H1 (cell line): ENCODE data around the gene HMGN1. TPM values are rescaled to one million over a fixed set of nuclear protein-coding genes. Genes with fewer than 3 reads are reported as not detected.

Experiments used
- CTCF ChIA-PET: fragments of 300-600 bp; sonication (Branson Sonifier 250); formaldehyde crosslinking; loops from one replicate; lab custom pipeline; 2021; ENCODE audit not compliant: partially characterized antibody; lab: Charles Lee
- POLR2A ChIA-PET: fragments of 300-600 bp; sonication (Branson Sonifier 250); formaldehyde crosslinking; loops from one replicate; lab custom pipeline; 2021; ENCODE audit warnings: inconsistent platforms; ENCODE audit not compliant: partially characterized antibody; lab: Charles Lee
- DNase-seq, 2 experiments: peaks; one replicate each; pipeline versions ENCODE4 v3.0.0 to v3.0.0-alpha.2; 2010 to 2022; ENCODE audit warnings: low spot score in 2 of 2, low read depth in 1 of 2, mixed read lengths in 1 of 2
- FAIRE-seq: peaks from 2 replicates; lab custom pipeline; 2011; peaks lifted over from hg19 to GRCh38; lab: Jason Lieb, UNC
- H2AFZ ChIP-seq: 2 replicates; pipeline ENCODE4 v1.8.1; 2012; ENCODE audit warnings: low read length, inconsistent platforms
- H2AK5ac ChIP-seq: 2 replicates; pipeline ENCODE4 v1.6.1; 2013; ENCODE audit warnings: low read depth, low read length
- H2BK120ac ChIP-seq: replicated peaks from 2 replicates; pipeline ENCODE3; 2013; ENCODE audit warnings: low read depth, low read length, inconsistent platforms
- H2BK12ac ChIP-seq: 2 replicates; pipeline ENCODE4 v1.6.1; 2013; ENCODE audit warnings: low read depth, low read length
- H2BK15ac ChIP-seq: 2 replicates; pipeline ENCODE4 v1.6.1; 2013; ENCODE audit warnings: low read length
- H2BK20ac ChIP-seq: 2 replicates; pipeline ENCODE4 v1.6.1; 2013; ENCODE audit warnings: low read length
- H2BK5ac ChIP-seq: 2 replicates; pipeline ENCODE4 v1.6.1; 2013; ENCODE audit warnings: low read depth, low read length
- H3K14ac ChIP-seq: 2 replicates; pipeline ENCODE4 v1.6.1; 2013; ENCODE audit warnings: inconsistent platforms; ENCODE audit not compliant: insufficient read length
- H3K18ac ChIP-seq: 2 replicates; pipeline ENCODE4 v1.6.1; 2013; ENCODE audit warnings: low read length; ENCODE audit errors: extremely low read depth
- H3K23ac ChIP-seq: 2 replicates; pipeline ENCODE4 v1.6.1; 2013; ENCODE audit warnings: inconsistent platforms; ENCODE audit not compliant: insufficient read length
- H3K23me2 ChIP-seq: 2 replicates; pipeline ENCODE4 v1.6.1; 2013; ENCODE audit warnings: low read depth, low read length
- H3K27ac ChIP-seq: 2 replicates; pipeline ENCODE4 v1.6.1; 2011; ENCODE audit warnings: low read depth, low read length, inconsistent platforms
- H3K27me3 ChIP-seq, 4 experiments: replicated peaks in 1 of 4; 1 replicate in 1 of 4; 2 replicates in 3 of 4; pipeline versions ENCODE4 v1.6.1 to v1.8.1; 2011 to 2013; ENCODE audit warnings: low read length in 3 of 4, mild to moderate bottlenecking in 3 of 4, inconsistent platforms in 2 of 4, mixed read lengths in 2 of 4, moderate library complexity in 1 of 4; ENCODE audit not compliant: control insufficient read depth in 3 of 4, insufficient read depth in 3 of 4; ENCODE audit errors: extremely low read depth in 1 of 4
- H3K36me3 ChIP-seq, 4 experiments: 2 replicates each; pipeline versions ENCODE4 v1.6.1 to v1.8.1; 2011 to 2013; ENCODE audit warnings: mild to moderate bottlenecking in 4 of 4, low read length in 3 of 4, moderate library complexity in 2 of 4, control low read depth in 1 of 4, inconsistent platforms in 1 of 4; ENCODE audit not compliant: insufficient read depth in 4 of 4, control insufficient read depth in 2 of 4
- H3K4ac ChIP-seq: replicated peaks from 2 replicates; pipeline ENCODE3; 2013; ENCODE audit warnings: low read length, low read depth, mixed read lengths, inconsistent platforms; ENCODE audit not compliant: insufficient read length
- H3K4me1 ChIP-seq, 4 experiments: replicated peaks in 1 of 4; 1 replicate in 1 of 4; 2 replicates in 3 of 4; pipeline versions ENCODE4 v1.6.1 to v1.8.1; 2011 to 2013; ENCODE audit warnings: low read length in 3 of 4, inconsistent platforms in 2 of 4, mixed read lengths in 1 of 4; ENCODE audit not compliant: insufficient read depth in 4 of 4, control insufficient read depth in 3 of 4
- H3K4me2 ChIP-seq, 2 experiments: 2 replicates each; pipeline versions ENCODE4 v1.6.1 to v1.8.1; 2011 to 2013; ENCODE audit warnings: low read depth in 2 of 2, low read length in 2 of 2, control low read depth in 1 of 2, inconsistent platforms in 1 of 2, mild to moderate bottlenecking in 1 of 2; ENCODE audit not compliant: insufficient read depth in 1 of 2
- H3K4me3 ChIP-seq, 4 experiments: fragments of 200-600, 300-600 bp in 1 of 4; sonication (generic), shearing (Covaris generic), sonication (Bioruptor Twin) in 1 of 4; 2 replicates each; pipeline versions ENCODE4 v1.5.1 to v1.8.1; 2011 to 2016; ENCODE audit warnings: low read length in 4 of 4, low read depth in 3 of 4, control low read depth in 2 of 4, inconsistent platforms in 2 of 4, mild to moderate bottlenecking in 2 of 4, mixed read lengths in 1 of 4, moderate library complexity in 1 of 4; ENCODE audit not compliant: insufficient read depth in 2 of 4; ENCODE audit errors: extremely low read depth in 1 of 4
- H3K56ac ChIP-seq: replicated peaks from 2 replicates; pipeline ENCODE3; 2013; ENCODE audit warnings: low read depth, mild to moderate bottlenecking, mixed read lengths, low read length, inconsistent platforms; ENCODE audit not compliant: insufficient read length
- H3K79me1 ChIP-seq: 2 replicates; pipeline ENCODE4 v1.6.1; 2013; ENCODE audit warnings: low read depth, low read length, control low read depth
- H3K79me2 ChIP-seq, 2 experiments: 2 replicates each; pipeline versions ENCODE4 v1.6.1 to v1.8.1; 2012 to 2013; ENCODE audit warnings: low read length in 2 of 2, mild to moderate bottlenecking in 2 of 2, inconsistent platforms in 1 of 2; ENCODE audit not compliant: insufficient read depth in 2 of 2, control insufficient read depth in 1 of 2
- H3K9ac ChIP-seq, 4 experiments: replicated peaks in 1 of 4; 1 replicate in 1 of 4; 2 replicates in 3 of 4; pipeline versions ENCODE4 v1.6.1 to v1.8.1; 2011 to 2013; ENCODE audit warnings: low read depth in 3 of 4, low read length in 3 of 4, control low read depth in 2 of 4, mild to moderate bottlenecking in 2 of 4, moderate library complexity in 2 of 4, inconsistent platforms in 1 of 4; ENCODE audit errors: extremely low read depth in 1 of 4
- H3K9me3 ChIP-seq, 2 experiments: 2 replicates each; pipeline versions ENCODE4 v1.6.1 to v1.8.1; 2012 to 2013; ENCODE audit warnings: mild to moderate bottlenecking in 2 of 2, moderate library complexity in 2 of 2, control low read depth in 1 of 2, inconsistent platforms in 1 of 2, low read depth in 1 of 2, low read length in 1 of 2, mixed read lengths in 1 of 2; ENCODE audit not compliant: insufficient read depth in 2 of 2
- H4K20me1 ChIP-seq, 2 experiments: replicated peaks in 1 of 2; 2 replicates each; pipeline versions ENCODE3 to v1.8.1; 2011 to 2013; ENCODE audit warnings: inconsistent platforms in 2 of 2, low read length in 2 of 2, mild to moderate bottlenecking in 1 of 2; ENCODE audit not compliant: insufficient read depth in 2 of 2, control insufficient read depth in 1 of 2
- H4K5ac ChIP-seq: 2 replicates; pipeline ENCODE4 v1.6.1; 2013; ENCODE audit warnings: low read length, low read depth, mixed read lengths, inconsistent platforms; ENCODE audit not compliant: insufficient read length
- H4K8ac ChIP-seq: 2 replicates; pipeline ENCODE4 v1.8.0; 2013; ENCODE audit warnings: mild to moderate bottlenecking, moderate library complexity, low read length, inconsistent platforms; ENCODE audit not compliant: insufficient read depth; ENCODE audit errors: extremely low read depth
- H4K91ac ChIP-seq: replicated peaks from 2 replicates; pipeline ENCODE3; 2013; ENCODE audit warnings: low read length, mixed read lengths, inconsistent platforms; ENCODE audit not compliant: insufficient read length
- CHD2 ChIP-seq: IDR thresholded peaks from 2 replicates; pipeline ENCODE4 v1.6.1; 2012; ENCODE audit warnings: low read length, improper control_type of control experiment
- WGBS, 2 experiments: shearing (Covaris generic) in 1 of 2; methylation state at CpG; one replicate each; pipeline versions ENCODE4 v1.1.6 to v1.1.7; 2013 to 2015; ENCODE audit warnings: low lambda C conversion rate in 2 of 2, mixed read lengths in 2 of 2, inconsistent platforms in 1 of 2, low coverage in 1 of 2, missing lambda C conversion rate in 1 of 2; ENCODE audit not compliant: insufficient replicate concordance in 2 of 2, insufficient coverage in 1 of 2, insufficient read length in 1 of 2; ENCODE audit errors: extremely low coverage in 1 of 2, missing lambda C conversion rate in 1 of 2; 5-methylcytosine and 5-hydroxymethylcytosine counted together
- polyA plus RNA-seq, 7 experiments: library from polyadenylated mRNA; depleted of rRNA in 3 of 7; stranded (reverse) in 5 of 7; unstranded in 2 of 7; fragments of >200 nt in 5 of 7; fragments of 200-250 nt in 2 of 7; gene quantifications; 1 replicate in 5 of 7; 2 replicates in 1 of 7; 4 replicates in 1 of 7; pipeline versions ENCODE4 v1.2.1 to v1.2.3, GENCODE V29; 2011 to 2013; ENCODE audit warnings: missing spikeins in 2 of 7, mixed read lengths in 2 of 7
- total RNA-seq: library from RNA; stranded (reverse); fragmentation: NEBNext Ultra II Directional; extraction: Animal tissue kit (Norgen Biotek cat#: 25700); gene quantifications from 2 replicates; pipeline ENCODE4 v1.2.1, GENCODE V29; 2021

The HMGN1 gene
- total and polyA plus RNA-seq, 2 of the 8 experiments (the other 6 are each of a cell fraction or from before 2014, with no cell fraction given): 279 to 505 TPM

GRCh38 chr21:39397646-39398385, 48.9 kb upstream of the HMGN1 start:
- no peak overlapping the region for H2AFZ ChIP-seq
- no peak overlapping the region for H2BK120ac ChIP-seq
- H2BK20ac ChIP-seq: no peak overlapping the region
- FAIRE-seq (no peak), DNase-seq (no peak)
- no peak overlapping the region for H4K8ac ChIP-seq
- peaks cover 0 to 23% (median 2%) of the 10 kb centered on the region in 4 experiments; a peak in 5 of 8 replicates for H3K36me3 ChIP-seq
- H3K56ac ChIP-seq: no peak overlapping the region
- no peak overlapping the region for H3K9ac ChIP-seq
- no peak overlapping the region for H4K91ac ChIP-seq
- no peak overlapping the region for H3K14ac ChIP-seq
- H3K23me2 ChIP-seq: no peaks in the 10 kb centered on the region
- ChIA-PET POLR2A (interaction anchor here (0.9 to 1.8 kb wide), 4 partner anchors 49 to 84 kb away, joined by 3 to 9 read pairs (median 4); no protein-coding TSS in a partner anchor), CTCF (interaction anchor here (0.7 to 3.5 kb wide), 8 partner anchors 7 to 217 kb away, joined by 3 to 16 read pairs (median 4); partner anchors contain the start of genes HMGN1 and LCA5L)
- H3K27me3 ChIP-seq: no peaks in the 10 kb centered on the region
- H3K27ac ChIP-seq: no peak overlapping the region
- H2AK5ac ChIP-seq: no peak overlapping the region
- H3K4ac ChIP-seq: no peak overlapping the region
- 92% methylated on average over 11 of the region's 11 CpGs; no CpG with 5 or more reads in 1 of the 2 experiments for WGBS, 2 experiments
- 0 out of 2 replicates have a peak overlapping the region, but pooled peaks have one; percentile 55 for H2BK5ac ChIP-seq
- H3K4me1 ChIP-seq: no peaks in the 10 kb centered on the region
- no peak for TF ChIP-seq CHD2
- peak overlapping the region; percentile 8; the same call in 1 of the 2 replicates for H2BK15ac ChIP-seq
- H3K18ac ChIP-seq: no peak overlapping the region
- no peaks in the 10 kb centered on the region for H3K9me3 ChIP-seq
- no peak overlapping the region for H3K23ac ChIP-seq
- no peaks in the 10 kb centered on the region for H3K79me1 ChIP-seq
- no peak overlapping the region for H3K4me2 ChIP-seq
- H4K20me1 ChIP-seq: no peaks in the 10 kb centered on the region
- H4K5ac ChIP-seq: no peak overlapping the region
- H2BK12ac ChIP-seq: no peak overlapping the region
- H3K79me2 ChIP-seq: no peaks in the 10 kb centered on the region
- no peak overlapping the region for H3K4me3 ChIP-seq
